Stomach smooth muscle (tissue), 2 donors: ENCODE data around the gene SERTAD2.

Experiments used
- H3K27ac ChIP-seq: one replicate; pipeline ENCODE4 v1.7.0; 2013; ENCODE audit warnings: mild to moderate bottlenecking, low read length, inconsistent platforms
- H3K27me3 ChIP-seq, 2 donors: one replicate each; pipeline ENCODE4 v1.7.0; 2013; ENCODE audit warnings: low read length in 2 of 2; ENCODE audit not compliant: insufficient read depth in 2 of 2, control insufficient read depth in 1 of 2
- H3K36me3 ChIP-seq, 2 donors: one replicate each; pipeline ENCODE4 v1.7.0; 2013; ENCODE audit warnings: low read length in 2 of 2; ENCODE audit not compliant: control insufficient read depth in 2 of 2, insufficient read depth in 2 of 2
- H3K4me1 ChIP-seq: one replicate; pipeline ENCODE4 v1.7.0; 2013; ENCODE audit warnings: low read length; ENCODE audit not compliant: control insufficient read depth, insufficient read depth
- H3K4me3 ChIP-seq, 2 donors: one replicate each; pipeline ENCODE4 v1.7.0; 2013; ENCODE audit warnings: low read length in 2 of 2
- H3K9ac ChIP-seq, 2 donors: one replicate each; pipeline ENCODE4 v1.7.0; 2013; ENCODE audit warnings: low read length in 2 of 2, mild to moderate bottlenecking in 1 of 2
- H3K9me3 ChIP-seq, 2 donors: one replicate each; pipeline ENCODE4 v1.7.0; 2013; ENCODE audit warnings: low read length in 2 of 2; ENCODE audit not compliant: control insufficient read depth in 2 of 2
- donor health status: healthy.
- donor health status: Pancreatic carcinoma.

The SERTAD2 gene, protein sequence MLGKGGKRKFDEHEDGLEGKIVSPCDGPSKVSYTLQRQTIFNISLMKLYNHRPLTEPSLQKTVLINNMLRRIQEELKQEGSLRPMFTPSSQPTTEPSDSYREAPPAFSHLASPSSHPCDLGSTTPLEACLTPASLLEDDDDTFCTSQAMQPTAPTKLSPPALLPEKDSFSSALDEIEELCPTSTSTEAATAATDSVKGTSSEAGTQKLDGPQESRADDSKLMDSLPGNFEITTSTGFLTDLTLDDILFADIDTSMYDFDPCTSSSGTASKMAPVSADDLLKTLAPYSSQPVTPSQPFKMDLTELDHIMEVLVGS

DNA sequence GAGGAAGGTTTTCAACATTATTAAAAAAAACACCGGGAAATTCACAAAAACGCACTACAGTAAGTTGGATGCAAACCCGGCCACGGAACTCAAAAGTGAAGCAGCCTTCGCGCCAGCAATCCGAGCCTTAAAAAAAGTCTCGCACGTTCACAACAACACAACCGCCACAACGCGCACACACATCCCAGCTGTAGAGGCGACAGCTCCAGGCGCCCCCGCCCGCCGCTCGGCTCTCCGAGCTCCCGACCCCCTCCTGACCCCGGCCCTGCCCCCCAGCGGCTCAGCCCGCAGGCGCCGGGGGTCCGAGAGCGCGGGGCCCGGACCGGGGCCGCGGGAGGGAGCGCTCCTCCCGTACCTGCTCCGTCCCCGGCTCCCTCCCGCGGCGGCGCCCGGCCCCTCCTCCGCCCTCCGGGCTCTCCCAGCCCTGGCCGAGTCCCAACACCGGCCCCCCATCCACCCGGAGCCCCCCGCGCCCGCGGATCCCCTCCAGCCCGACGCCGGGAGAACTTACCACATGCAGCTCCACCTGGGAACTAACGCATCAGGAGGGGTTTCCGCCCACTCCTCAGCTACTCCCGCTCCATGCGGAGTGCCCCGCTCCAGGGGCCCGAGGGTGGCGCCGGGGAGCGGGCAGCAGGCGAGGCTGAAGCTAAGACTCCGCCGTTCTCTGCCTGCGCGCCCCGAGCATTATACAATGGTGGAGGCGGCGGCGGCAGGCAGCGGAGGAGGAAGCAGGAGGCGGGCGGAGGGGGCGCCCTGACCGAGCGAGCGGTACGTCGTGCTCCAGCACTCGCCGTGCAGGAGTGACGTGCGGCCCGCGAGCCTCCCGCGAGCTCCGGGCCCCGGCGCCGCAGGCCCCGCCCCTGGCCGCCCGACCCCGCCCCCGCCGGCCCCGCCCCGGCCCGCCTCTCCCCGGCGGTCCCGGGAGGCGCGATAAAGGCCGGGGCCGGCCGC lies at the start of gene SERTAD2:
TSS of gene SERTAD2 (minus strand) at position 805 of the 954 bp plus-strand sequence. CDS start 17,042 bp downstream, outside the sequence.
- no peaks in the 10 kb centered on the region for H3K9me3 ChIP-seq
- H3K4me3 ChIP-seq, result peak within 1 kb of the TSS; percentile 78 to 84
- no peaks in the 10 kb centered on the region for H3K27me3 ChIP-seq
- peaks cover 26% of the 10 kb centered on the region for H3K4me1 ChIP-seq
- H3K27ac ChIP-seq, result peak within 1 kb of the TSS; percentile 92
- H3K9ac ChIP-seq, result peak within 1 kb of the TSS; percentile 84 to 88
- no peaks in the 10 kb centered on the region for H3K36me3 ChIP-seq

DNA sequence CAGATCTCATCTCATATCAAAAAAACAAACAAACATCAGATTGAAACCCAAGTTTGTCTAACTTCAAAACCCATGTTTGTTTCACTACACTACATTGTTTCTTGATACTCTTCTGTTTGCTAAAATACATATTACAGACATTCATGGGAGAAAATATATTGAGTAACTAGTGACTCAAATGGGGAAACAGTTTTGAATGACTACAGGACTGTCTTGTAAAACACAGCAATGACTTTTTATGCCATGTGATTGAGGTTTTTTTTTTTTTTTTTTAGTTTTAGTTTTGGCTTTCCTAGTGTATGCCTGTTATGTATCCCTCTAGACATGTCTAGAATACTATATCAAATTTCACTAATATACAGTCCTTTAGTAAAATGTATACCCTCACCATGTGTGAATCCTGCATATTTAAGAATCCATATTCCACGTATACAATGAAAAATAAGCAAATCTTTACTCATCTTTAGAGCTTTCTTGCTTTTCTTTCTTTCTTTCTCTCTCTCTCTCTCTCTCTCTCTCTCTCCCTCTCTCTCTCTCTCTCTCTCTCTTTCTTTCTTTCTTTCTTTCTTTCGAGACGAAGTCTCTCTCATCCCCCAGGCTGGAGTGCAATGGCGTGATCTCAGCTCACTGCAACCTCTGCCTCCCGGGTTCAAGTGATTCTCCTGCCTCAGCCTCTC lies 46.6 kb upstream of the SERTAD2 start:
- Histone ChIP-seq H3K36me3 (no peaks in the 10 kb centered on the region), H3K27ac (no peak overlapping the region), H3K9ac (no peak overlapping the region), H3K9me3 (no peaks in the 10 kb centered on the region), H3K4me3 (no peak overlapping the region), H3K4me1 (no peaks in the 10 kb centered on the region), H3K27me3 (no peaks in the 10 kb centered on the region)

DNA sequence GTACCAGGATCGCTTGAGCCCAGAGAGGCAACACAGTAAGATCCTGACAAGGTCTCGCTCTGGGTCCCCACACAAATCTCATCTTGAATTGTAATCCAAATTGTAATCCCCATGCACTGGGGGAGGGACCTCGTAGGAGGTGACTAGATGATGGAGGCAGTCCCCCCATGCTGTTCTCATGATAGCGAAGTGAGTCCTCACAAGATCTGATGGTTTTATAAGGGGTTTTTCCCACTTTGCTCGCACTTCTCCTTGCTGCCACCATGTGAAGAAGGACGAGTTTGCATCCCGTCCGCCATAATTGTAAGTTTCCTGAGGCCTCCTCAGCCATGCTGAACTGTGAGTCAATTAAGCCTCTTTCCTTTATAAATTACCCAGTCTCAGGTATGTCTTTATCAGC lies 46.0 kb upstream of the SERTAD2 start:
- H3K36me3 ChIP-seq, result no peaks in the 10 kb centered on the region
- H3K9ac ChIP-seq, result no peak overlapping the region
- H3K9me3 ChIP-seq, result no peaks in the 10 kb centered on the region
- H3K4me1 ChIP-seq, result no peaks in the 10 kb centered on the region
- H3K4me3 ChIP-seq, result no peak overlapping the region
- no peak overlapping the region for H3K27ac ChIP-seq
- no peaks in the 10 kb centered on the region for H3K27me3 ChIP-seq

DNA sequence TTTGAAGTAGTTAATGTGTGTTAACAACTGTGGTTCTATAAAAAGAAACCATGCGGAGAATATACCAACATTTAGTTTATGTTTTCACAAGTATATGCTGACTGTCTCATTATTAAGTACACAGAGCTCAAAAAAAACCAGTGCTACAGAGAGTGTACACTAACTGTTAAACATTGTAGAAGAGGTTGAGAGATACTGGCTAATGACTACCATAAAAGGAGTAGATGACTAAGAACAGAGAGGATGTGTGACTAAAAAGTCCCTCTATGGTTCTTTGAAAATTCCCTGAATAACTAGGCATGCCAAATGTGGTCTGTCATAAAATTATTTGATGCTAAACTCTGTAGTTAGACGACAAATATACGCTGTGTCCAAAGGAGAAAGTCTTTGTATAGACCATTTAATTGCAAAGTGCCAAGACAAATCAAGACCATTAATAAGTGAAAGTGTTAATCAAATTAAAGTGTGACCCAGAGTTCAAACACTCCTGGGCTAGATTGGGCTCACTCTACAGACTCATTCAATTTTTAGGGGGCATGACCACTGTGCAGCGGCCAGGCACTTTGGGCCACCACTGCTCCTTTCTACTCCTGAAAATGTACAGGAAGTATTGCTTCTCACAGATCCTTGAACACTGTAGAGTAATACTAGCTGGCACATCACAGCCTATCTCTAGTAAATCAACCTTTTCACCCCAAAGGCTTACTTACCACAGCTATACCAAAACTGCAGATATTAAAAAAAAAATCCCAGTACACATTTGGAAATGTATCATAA lies 45.1 kb upstream of the SERTAD2 start:
- Histone ChIP-seq H3K27ac (no peak overlapping the region), H3K4me3 (no peak overlapping the region), H3K9me3 (no peaks in the 10 kb centered on the region), H3K4me1 (no peaks in the 10 kb centered on the region), H3K36me3 (no peaks in the 10 kb centered on the region), H3K27me3 (no peaks in the 10 kb centered on the region), H3K9ac (no peak overlapping the region)

DNA sequence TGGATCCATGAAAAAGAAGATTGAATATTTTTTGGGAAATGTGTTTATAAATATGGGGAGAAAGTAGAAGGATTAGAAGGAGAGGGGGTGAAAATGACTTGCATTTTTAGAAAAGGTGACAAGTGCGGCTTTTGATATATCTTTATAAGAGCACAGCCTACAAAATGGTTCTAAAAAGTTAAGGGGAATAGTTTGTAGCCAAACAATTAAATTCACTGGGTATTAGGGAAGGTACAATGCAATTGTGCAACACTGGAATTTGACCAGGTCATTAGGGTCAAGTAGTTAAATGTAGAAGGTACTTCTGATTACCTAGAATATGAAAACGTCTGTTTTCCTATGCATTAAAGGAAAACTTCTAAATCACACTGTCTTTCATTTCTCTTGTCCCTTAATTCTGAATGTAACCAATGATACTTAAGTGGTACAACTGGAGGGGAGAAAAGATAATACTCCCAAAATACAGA lies 44.5 kb upstream of the SERTAD2 start:
- Histone ChIP-seq H3K4me1 (no peaks in the 10 kb centered on the region), H3K9ac (no peak overlapping the region), H3K27me3 (no peaks in the 10 kb centered on the region), H3K36me3 (no peaks in the 10 kb centered on the region), H3K27ac (no peak overlapping the region), H3K4me3 (no peak overlapping the region), H3K9me3 (no peaks in the 10 kb centered on the region)

DNA sequence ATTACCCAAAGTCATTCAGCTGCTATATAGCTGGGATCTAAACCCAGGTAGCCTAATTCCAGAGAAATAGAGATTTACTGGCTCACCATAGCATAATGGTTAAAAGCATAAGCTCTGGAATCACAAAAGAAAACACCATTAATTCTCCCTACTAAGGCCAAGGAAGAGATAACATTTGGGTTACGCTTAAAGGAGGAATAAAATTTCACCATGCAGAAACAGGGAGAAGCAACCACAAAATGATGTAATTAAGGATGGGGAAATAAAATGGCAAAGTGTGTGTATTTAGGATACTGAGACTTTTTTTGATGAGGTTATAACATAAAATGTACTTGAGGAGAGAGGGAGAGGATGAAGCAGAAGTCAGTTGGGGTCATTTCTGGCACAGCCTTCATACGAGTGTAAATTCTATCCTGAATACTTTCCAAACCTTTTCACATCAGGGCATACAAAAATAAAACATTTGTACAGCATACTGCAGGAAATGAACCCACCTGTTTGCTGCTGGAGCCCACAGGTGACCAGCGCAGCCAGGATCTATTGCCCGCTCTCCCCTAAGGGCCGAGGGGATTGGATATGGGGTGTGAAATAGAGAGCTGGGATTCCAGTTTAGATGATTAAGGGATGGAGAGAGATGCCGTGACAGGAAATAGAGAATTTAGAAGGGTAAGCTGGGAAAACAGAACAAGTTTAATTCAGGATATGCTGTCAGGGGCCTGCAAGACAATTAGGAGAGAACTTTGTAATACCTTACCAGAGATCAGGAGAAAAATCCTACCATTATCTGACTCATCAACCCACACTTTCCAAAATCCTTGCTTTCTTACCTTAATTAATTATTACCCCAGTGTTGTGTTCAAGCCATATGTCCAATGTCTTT lies 43.8 kb upstream of the SERTAD2 start:
- no peaks in the 10 kb centered on the region for H3K9me3 ChIP-seq
- no peaks in the 10 kb centered on the region for H3K4me1 ChIP-seq
- H3K27ac ChIP-seq, result no peak overlapping the region
- no peaks in the 10 kb centered on the region for H3K27me3 ChIP-seq
- no peaks in the 10 kb centered on the region for H3K36me3 ChIP-seq
- no peak overlapping the region for H3K9ac ChIP-seq
- no peak overlapping the region for H3K4me3 ChIP-seq

DNA sequence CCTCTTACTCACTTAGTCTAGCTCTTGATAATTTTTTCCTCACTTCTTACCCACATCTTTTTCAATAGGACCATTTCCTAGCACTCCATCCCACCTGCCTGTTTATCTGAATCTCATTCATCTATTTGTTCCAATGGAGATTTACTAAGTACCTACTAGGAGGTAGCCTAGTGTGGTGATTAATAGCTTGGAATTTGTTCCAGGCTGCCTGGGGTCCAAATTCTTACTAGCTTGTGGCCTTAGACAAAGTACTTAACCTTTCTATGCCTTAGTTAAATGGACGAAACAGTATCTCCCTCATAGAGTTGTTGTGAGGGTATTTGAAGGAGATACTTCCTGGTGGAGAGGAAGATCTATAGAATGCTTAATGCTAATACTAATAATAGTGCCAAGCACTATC lies 42.9 kb upstream of the SERTAD2 start:
- H3K9me3 ChIP-seq, result peaks cover 0 to 3% of the 10 kb centered on the region in 2 donors
- no peak overlapping the region for H3K27ac ChIP-seq
- no peaks in the 10 kb centered on the region for H3K27me3 ChIP-seq
- no peak overlapping the region for H3K4me3 ChIP-seq
- H3K9ac ChIP-seq, result no peak overlapping the region
- no peaks in the 10 kb centered on the region for H3K4me1 ChIP-seq
- no peaks in the 10 kb centered on the region for H3K36me3 ChIP-seq

DNA sequence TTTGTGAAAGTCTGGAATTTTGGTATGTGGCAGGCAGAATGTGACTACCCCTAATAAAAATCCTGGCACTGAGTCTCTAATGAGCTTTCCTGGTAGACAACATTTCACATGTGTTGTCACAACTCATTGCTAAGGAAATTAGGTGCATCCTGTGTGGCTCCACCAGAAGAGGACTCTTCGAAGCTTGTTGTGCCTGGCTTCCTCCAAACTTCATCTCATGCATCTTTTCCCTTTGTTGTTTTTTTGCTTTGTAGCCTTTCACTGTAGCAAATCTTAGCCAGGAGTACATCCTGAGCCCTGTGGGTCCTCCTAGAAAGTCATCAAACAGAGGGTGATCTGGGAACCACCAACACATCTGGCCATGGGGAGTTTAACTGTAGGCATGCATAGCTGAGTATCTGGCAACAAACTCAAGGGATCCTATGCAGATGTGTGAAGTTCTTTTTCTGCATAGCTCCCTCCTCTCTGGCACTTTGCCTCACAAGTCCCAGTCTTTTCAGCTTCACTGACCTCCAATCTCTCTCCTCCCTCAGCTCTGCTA lies 42.1 kb upstream of the SERTAD2 start:
- H3K27me3 ChIP-seq, result no peaks in the 10 kb centered on the region
- no peaks in the 10 kb centered on the region for H3K36me3 ChIP-seq
- H3K4me1 ChIP-seq, result no peaks in the 10 kb centered on the region
- no peak overlapping the region for H3K9ac ChIP-seq
- no peak overlapping the region for H3K4me3 ChIP-seq
- H3K9me3 ChIP-seq, result peaks cover 0 to 3% of the 10 kb centered on the region in 2 donors
- no peak overlapping the region for H3K27ac ChIP-seq

DNA sequence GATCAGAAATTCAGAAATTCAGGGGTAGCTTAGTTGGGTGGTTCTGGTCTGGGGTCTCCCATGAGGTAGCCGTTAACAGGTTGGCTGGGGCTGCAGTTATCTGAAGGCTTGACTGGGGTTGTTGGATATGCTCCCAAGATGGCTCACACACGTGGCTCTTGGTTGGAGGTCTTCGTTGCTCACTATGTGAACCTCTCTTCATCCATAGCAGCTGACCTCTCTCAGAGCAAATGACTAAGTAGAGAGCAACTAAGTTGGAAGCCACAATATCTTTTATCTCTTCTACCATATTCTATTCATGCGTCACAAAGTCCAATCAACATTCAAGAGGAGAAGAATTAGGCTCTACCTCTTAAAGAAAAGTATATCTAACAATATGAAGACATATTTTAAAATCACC lies 38.7 kb upstream of the SERTAD2 start:
- H3K27ac ChIP-seq, result no peak overlapping the region
- no peak overlapping the region for H3K4me3 ChIP-seq
- H3K36me3 ChIP-seq, result no peaks in the 10 kb centered on the region
- H3K4me1 ChIP-seq, result no peaks in the 10 kb centered on the region
- no peaks in the 10 kb centered on the region for H3K27me3 ChIP-seq
- peaks cover 0 to 3% of the 10 kb centered on the region in 2 donors for H3K9me3 ChIP-seq
- H3K9ac ChIP-seq, result no peak overlapping the region
